Measurements from ENCODE around the gene SUDS3. TPM values are rescaled to one million over a fixed set of nuclear protein-coding genes. Genes with fewer than 3 reads are reported as not detected.

The SUDS3 gene
- 12.3 to 16.0 TPM (median 13.5 TPM) in 5 replicates for total RNA-seq (2022; extraction: Qiagen RNA extraction)

GRCh38 chr12:118376089-118377020, at the start of gene SUDS3:
Gene SUDS3, plus strand, starts transcription at chr12:118376555. Its CDS starts 137 bp downstream, at chr12:118376692.

GRCh38 chr12:118372541-118373495, 3.5 kb upstream of the SUDS3 start, which contains the start of gene TAOK3:
Gene TAOK3, minus strand, starts transcription at chr12:118372907. Its CDS starts 117,340 bp downstream, at chr12:118255567.

Other genes starting within 250 kb of the SUDS3 start
- 231 to 285 TPM (median 281 TPM) in 5 replicates for gene PEBP1, start 240.4 kb upstream of the SUDS3 start, total RNA-seq (2022; extraction: Qiagen RNA extraction)
- gene TAOK3, start 3.6 kb upstream of the SUDS3 start, total RNA-seq (2022; extraction: Qiagen RNA extraction), result 6.1 to 10.5 TPM (median 7.9 TPM) in 5 replicates

Measured in A549 treated with AZD2906 at 1 μM for 4 hours (cell line).